NCI-H446 (cell line): ENCODE results near the gene HOGA1.
A peak's percentile ranks its signal among the peaks of the same experiment; 100 is the strongest.
"Not testable (repeated sequence)": the region's sequence is repeated elsewhere in the genome, so short reads cannot be mapped to it uniquely, and the experiment has no call there.

ENCODE experiments used
- DNase-seq, 2 experiments: peaks; one replicate each; lab custom pipeline; 2025; lab: John Stamatoyannopoulos, UW

HOGA1 gene

GRCh38 chr10:97608991-97609561 lies 24.9 kb downstream of the HOGA1 start:
- no peak for DNase-seq

DNA sequence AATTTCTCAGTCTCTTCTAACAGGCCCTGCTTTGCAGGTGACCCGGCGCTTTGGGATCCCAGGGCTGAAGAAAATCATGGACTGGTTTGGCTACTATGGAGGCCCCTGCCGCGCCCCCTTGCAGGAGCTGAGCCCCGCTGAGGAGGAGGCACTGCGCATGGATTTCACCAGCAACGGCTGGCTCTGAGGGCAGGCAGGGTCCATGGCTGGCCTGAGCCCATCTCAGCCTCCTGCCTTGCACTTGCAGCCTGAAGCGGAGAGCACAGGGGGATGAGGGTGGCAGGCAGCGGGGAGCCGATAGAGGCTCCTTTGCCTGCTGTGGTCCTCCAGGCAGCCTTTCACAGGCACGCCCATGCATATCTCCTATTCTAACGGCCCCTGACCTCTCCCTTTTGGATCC lies 27.3 kb downstream of the HOGA1 start:
- no peak for DNase-seq

GRCh38 chr10:97612386-97612785 lies 28.2 kb downstream of the HOGA1 start:
- DNase-seq = peak in 1 of 2 experiments; percentile 36

DNA sequence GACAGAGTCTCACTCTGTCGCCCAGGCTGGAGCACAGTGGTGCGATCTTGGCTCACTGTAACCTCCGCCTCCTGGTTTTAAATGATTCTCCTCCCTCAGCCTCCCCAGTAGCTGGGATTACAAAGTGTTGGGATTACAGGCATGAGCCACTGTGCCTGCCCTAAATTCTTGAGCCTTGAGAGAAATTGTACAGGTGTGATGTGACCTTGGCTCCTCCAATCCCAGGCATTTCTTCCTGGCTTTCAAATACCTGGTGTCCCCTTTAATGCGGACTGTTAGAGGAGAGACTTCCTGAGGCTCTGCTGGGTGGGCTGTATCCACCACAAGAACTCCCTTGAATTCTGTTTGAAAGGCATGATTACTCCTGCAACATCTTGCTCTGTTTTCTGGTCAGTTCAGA lies 34.1 kb downstream of the HOGA1 start:
- no peak for DNase-seq

- DNase-seq = no peak
These were observed 34.5 kb downstream of the HOGA1 start for GRCh38 chr10:97618733-97619132.

DNA sequence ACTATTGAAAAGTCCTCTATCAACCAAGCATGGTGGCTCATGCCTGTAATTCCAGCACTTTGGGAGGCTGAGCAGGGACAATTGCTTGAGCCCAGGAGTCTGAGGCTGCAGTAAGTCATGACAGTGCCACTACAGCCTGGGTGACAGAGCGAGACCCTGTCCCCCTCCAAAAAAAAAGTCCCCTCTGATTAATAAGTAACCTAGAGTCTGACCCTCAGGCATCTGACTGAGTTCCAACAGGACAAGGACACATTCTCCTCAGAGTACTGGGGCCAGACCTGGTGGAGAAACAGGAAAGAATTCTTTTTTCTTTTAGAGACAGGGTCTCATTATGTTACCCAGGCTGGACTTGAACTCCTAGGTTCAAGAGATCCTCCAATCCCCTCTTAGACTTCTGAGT lies 39.1 kb downstream of the HOGA1 start:
- no peak for DNase-seq

- no peak for DNase-seq
These were observed 43.5 kb downstream of the HOGA1 start for GRCh38 chr10:97627731-97628130.

- no peak for DNase-seq
These were observed 44.0 kb downstream of the HOGA1 start for GRCh38 chr10:97628228-97628627.

GRCh38 chr10:97629289-97629688 lies 45.1 kb downstream of the HOGA1 start:
- DNase-seq = no peak

- no peak for DNase-seq
These were observed 46.9 kb downstream of the HOGA1 start for GRCh38 chr10:97631098-97631497.

GRCh38 chr10:97632949-97633884 lies 49.0 kb downstream of the HOGA1 start, which contains the start of gene MORN4:
Gene MORN4 (minus strand): TSS chr10:97633500. CDS start chr10:97619653, 13,847 bp downstream.
- peak; percentile 65 to 88 for DNase-seq

GRCh38 chr10:97633921-97634320 lies 49.7 kb downstream of the HOGA1 start:
- peak in 1 of 2 experiments; percentile 5 for DNase-seq

DNA sequence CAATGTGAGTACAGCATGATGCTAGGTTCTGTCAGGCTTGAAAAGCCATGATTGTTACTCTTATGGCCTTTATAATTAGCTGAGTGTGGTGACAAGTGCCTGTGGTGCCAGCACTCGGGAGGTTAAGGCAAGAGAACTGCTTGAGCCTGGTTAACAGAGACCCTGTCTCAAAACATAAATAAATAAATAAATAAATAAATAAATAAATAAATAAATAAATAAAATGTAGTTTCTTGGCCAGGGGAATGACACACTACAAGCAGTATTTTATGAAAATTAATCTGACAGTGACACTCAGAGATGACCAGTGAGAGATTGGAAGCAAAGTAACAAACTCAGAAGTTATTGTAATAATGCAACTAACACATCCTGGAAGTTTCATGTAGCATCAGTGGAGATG lies 51.4 kb downstream of the HOGA1 start:
- DNase-seq = no peak

- not testable (repeated sequence) for DNase-seq
These were observed 54.9 kb downstream of the HOGA1 start for GRCh38 chr10:97639090-97639489.

DNA sequence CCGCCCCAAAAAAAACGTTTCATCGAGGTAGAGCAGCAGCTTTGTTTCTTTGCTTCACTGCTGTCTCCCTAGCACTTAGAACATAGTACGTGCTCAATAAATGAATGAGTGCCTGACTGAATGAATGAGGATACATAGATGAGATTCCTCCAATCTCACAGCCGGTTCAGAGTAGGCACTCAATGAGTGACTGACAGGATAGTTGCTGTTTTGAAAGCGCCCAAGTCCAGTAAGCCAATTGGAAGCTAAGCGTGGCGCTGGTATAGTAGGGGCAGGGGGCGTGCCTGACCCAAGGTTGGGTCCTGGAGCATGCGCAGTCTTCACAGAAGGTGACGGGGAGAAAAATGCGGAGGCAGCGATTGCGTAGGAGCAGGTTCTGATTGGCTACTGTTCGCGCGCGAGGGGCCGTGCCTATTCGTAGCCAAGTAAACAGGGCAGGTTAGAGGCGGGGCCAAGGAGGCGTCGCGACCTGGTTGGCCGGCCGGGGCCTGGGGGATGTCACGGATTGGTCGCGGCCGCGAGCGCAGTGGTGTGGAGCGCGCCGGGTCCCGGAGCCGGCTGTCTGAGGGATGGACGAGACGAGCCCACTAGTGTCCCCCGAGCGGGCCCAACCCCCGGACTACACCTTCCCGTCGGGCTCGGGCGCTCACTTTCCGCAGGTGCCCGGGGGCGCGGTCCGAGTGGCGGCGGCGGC lies 56.1 kb downstream of the HOGA1 start, which contains the start of gene PI4K2A:
Gene PI4K2A (plus strand): TSS at position 498 of the 694 bp plus-strand sequence. CDS start 72 bp downstream, at position 570.
- DNase-seq = peak; percentile 93 to 97

- no peak for DNase-seq
These were observed 57.0 kb downstream of the HOGA1 start for GRCh38 chr10:97640868-97641811.

DNA sequence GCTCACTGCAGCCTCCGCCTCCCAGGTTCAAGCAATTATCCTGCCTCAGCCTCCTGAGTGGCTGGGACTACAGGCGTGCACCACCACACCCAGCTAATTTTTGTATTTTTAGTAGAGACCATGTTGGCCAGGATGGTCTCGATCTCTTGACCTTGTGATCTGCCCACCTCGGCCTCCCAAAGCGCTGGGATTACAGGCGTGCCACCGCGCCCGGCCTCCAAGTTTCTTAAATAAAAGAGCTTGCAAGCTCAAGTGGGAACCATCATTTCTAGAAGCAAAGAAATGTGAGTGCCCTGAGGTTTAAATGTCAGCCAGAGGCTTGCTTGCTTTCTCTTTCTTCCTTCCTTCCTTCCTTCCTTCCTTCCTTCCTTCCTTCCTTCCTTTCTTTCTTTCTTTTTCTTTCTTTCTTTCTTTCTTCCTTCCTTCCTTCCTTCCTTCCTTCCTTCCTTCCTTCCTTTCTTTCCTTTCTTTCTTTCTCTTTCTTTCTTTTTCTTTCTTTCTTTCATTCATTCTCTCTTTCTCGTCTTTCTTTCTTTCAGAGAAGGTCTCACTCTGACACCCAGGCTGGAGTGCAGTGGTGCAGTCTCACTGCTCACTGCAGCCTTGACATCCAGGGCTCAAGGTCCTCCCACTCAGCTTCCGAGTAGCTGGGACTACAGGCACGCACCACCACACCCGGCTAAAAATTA lies 58.4 kb downstream of the HOGA1 start:
- DNase-seq = not testable (repeated sequence)

DNA sequence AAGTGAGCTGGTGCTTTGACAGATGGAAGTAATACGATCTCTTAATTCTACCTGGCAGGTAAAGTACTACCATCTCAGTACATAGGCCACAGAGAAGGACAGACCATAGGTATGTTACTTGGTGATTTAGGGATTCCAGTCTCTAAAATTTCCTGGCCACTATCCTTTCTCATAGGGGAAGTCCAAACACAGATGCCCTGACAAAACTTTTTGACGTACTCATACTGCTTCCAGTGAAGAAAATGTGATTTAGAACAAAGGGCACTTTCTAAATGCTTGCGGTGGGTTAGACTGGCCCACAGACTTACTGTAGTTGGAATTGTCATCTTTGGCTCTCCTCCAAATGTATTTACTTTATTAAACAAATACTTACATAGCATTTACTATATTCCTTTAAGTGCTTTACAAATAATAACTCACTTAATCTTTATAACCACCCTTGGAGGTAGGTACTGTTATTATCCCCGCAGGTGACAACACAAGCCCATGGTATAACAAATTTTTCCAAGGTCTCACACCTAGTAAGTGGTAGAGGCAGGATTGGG lies 59.3 kb downstream of the HOGA1 start:
- DNase-seq = no peak

DNA sequence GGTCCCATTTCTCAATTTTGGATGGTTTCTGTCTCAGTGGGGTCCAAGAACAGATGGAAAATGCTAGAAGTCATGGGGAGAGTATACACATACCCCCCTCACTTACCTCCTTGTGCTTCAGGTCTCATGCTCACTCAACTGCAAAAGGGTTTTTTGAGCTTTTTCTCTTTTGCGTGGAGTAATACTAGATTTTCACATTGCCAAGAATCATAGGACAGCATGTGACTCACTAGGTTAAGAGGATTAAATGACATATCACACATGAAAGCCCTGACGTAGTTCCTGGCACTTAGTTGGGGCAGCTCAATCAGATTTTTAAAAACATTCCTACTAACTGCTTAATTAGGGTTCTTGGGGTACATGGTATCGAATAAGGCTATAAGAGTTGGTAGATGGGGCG lies 60.7 kb downstream of the HOGA1 start:
- no peak for DNase-seq

DNA sequence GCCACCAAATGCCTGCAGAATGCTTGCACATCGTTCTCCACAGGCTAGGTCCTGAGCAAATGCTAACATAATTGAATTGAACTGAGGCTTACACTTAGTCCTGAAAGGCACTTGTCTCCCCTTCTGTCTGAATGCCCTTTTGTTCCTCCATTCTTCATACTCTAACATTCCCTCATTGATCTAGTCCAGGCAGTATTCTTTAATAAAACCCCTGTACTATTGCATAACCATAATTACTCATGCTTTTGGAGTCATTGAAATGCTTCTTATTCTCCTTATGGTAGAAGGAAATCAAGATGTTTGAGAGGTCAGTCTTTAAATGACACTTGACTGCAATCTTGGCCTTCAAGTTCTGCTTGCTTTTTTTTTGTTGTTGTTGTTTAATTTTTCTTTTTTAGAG lies 63.4 kb downstream of the HOGA1 start:
- DNase-seq = no peak
